Endothelial cell of umbilical vein (primary cell): Measurements from ENCODE around the gene GNB5. TPM values are rescaled to one million over a fixed set of nuclear protein-coding genes. Genes with fewer than 3 reads are reported as not detected.

Experiments used
- BruUV-seq: library from RNA; stranded (reverse); fragments of 400-500 nt; replicated peaks from 2 replicates; lab custom pipeline; 2021; lab: Mats Ljungman, UMichigan
- CTCF ChIA-PET: fragments of 300-600, 350-600 bp; sonication (Branson Sonifier 250); formaldehyde crosslinking; loops from one replicate; lab custom pipeline; 2021; ENCODE audit warnings: antibody characterized with exemption, inconsistent platforms; lab: Charles Lee
- POLR2A ChIA-PET: fragments of 300-600, 350-600 bp; sonication (Branson Sonifier 250); formaldehyde crosslinking; loops from one replicate; lab custom pipeline; 2021; ENCODE audit warnings: antibody characterized with exemption, inconsistent platforms; lab: Charles Lee
- DNase-seq: peaks from one replicate; pipeline ENCODE4 v3.0.0-alpha.2; 2011; ENCODE audit warnings: low read depth, low spot score
- FAIRE-seq: peaks from 2 replicates; lab custom pipeline; 2011; peaks lifted over from hg19 to GRCh38; lab: Jason Lieb, UNC
- H2AFZ ChIP-seq: 2 replicates; pipeline ENCODE4 v1.6.0; 2012; ENCODE audit warnings: low read depth, low read length, control low read depth, inconsistent platforms
- H3K27ac ChIP-seq: 2 replicates; pipeline ENCODE4 v1.5.1; 2011; ENCODE audit warnings: low read depth, mild to moderate bottlenecking, control low read depth, low read length, moderate library complexity; ENCODE audit not compliant: insufficient read depth
- H3K27me3 ChIP-seq, 2 experiments: 2 replicates each; pipeline versions ENCODE4 v1.6.0 to v1.6.1; 2011; ENCODE audit warnings: low read length in 2 of 2, mixed read lengths in 1 of 2; ENCODE audit not compliant: control insufficient read depth in 2 of 2, insufficient read depth in 2 of 2
- H3K36me3 ChIP-seq, 2 experiments: 2 replicates in 1 of 2; 3 replicates in 1 of 2; pipeline ENCODE4 v1.5.1; 2011; ENCODE audit warnings: low read length in 2 of 2, mild to moderate bottlenecking in 1 of 2, moderate library complexity in 1 of 2; ENCODE audit not compliant: control insufficient read depth in 2 of 2, insufficient read depth in 2 of 2; ENCODE audit errors: extremely low read depth in 1 of 2
- H3K4me1 ChIP-seq: 3 replicates; pipeline ENCODE4 v1.5.1; 2011; ENCODE audit warnings: mild to moderate bottlenecking, low read length; ENCODE audit not compliant: control insufficient read depth, insufficient read depth; ENCODE audit errors: extremely low read depth
- H3K4me2 ChIP-seq: 2 replicates; pipeline ENCODE4 v1.6.1; 2011; ENCODE audit warnings: low read length, control low read depth, mixed read lengths; ENCODE audit not compliant: insufficient read depth
- H3K4me3 ChIP-seq, 3 experiments: fragments of 200-600 bp in 1 of 3; sonication (generic), shearing (Covaris generic) in 1 of 3; replicated peaks in 1 of 3; 2 replicates each; pipeline ENCODE4 v1.5.1; 2011 to 2016; ENCODE audit warnings: control low read depth in 3 of 3, low read length in 3 of 3, mild to moderate bottlenecking in 2 of 3, inconsistent platforms in 1 of 3, low read depth in 1 of 3, moderate library complexity in 1 of 3; ENCODE audit not compliant: insufficient read depth in 1 of 3
- H3K79me2 ChIP-seq: 2 replicates; pipeline ENCODE4 v1.6.0; 2012; ENCODE audit warnings: low read length, inconsistent platforms; ENCODE audit not compliant: control insufficient read depth, insufficient read depth
- H3K9ac ChIP-seq: replicated peaks from 2 replicates; pipeline ENCODE3; 2011; ENCODE audit warnings: low read length, control low read depth; ENCODE audit not compliant: insufficient read depth; ENCODE audit errors: extremely low read depth
- H3K9me1 ChIP-seq: replicated peaks from 3 replicates; pipeline ENCODE4 v1.6.0; 2011; ENCODE audit warnings: mild to moderate bottlenecking, low read length; ENCODE audit not compliant: control insufficient read depth, insufficient read depth; ENCODE audit errors: extremely low read depth
- H3K9me3 ChIP-seq: replicated peaks from 2 replicates; pipeline ENCODE4 v1.5.1; 2012; ENCODE audit warnings: low read length, inconsistent platforms; ENCODE audit not compliant: control insufficient read depth, insufficient read depth
- H4K20me1 ChIP-seq: replicated peaks from 2 replicates; pipeline ENCODE3; 2011; ENCODE audit warnings: mild to moderate bottlenecking, low read length; ENCODE audit not compliant: control insufficient read depth, insufficient read depth; ENCODE audit errors: extremely low read depth
- EZH2 ChIP-seq: IDR thresholded peaks from 2 replicates; pipeline ENCODE4 v1.6.1; 2012; ENCODE audit warnings: borderline replicate concordance, low read depth, mild to moderate bottlenecking, moderate library complexity, low read length, inconsistent platforms; ENCODE audit not compliant: severe bottlenecking
- FOS ChIP-seq: IDR thresholded peaks from 2 replicates; pipeline ENCODE4 v1.6.1; 2011; ENCODE audit warnings: mild to moderate bottlenecking, low read length, moderate library complexity, borderline replicate concordance; ENCODE audit not compliant: insufficient read depth
- GATA2 ChIP-seq: IDR thresholded peaks from 2 replicates; pipeline ENCODE4 v1.7.0; 2011; ENCODE audit warnings: low read depth, mild to moderate bottlenecking, moderate library complexity, mixed read lengths, low read length; ENCODE audit not compliant: insufficient read length, insufficient read depth
- JUN ChIP-seq: IDR thresholded peaks from 2 replicates; pipeline ENCODE4 v1.6.1; 2011; ENCODE audit warnings: borderline replicate concordance, low read depth; ENCODE audit not compliant: insufficient read length, insufficient read depth
- MYC ChIP-seq: IDR thresholded peaks from one replicate; pipeline ENCODE4 v1.6.1; 2011; ENCODE audit warnings: mild to moderate bottlenecking, low read depth, low read length
- POLR2A ChIP-seq: IDR thresholded peaks from 2 replicates; pipeline ENCODE4 v1.6.1; 2012; ENCODE audit warnings: low read depth, mild to moderate bottlenecking, control low read depth, low read length
- POLR2AphosphoS5 ChIP-seq: IDR thresholded peaks from 2 replicates; pipeline ENCODE4 v1.6.1; 2012; ENCODE audit warnings: low read depth, mild to moderate bottlenecking, control low read depth, low read length, moderate library complexity; ENCODE audit not compliant: insufficient read depth
- dilution Hi-C: fragments of 300-500 bp; cut with MboI; formaldehyde crosslinking; loops from one replicate; pipeline ENCODE4 v1.15.0; 2019; ENCODE audit warnings: low sequenced_read_pairs; ENCODE audit not compliant: extremely low pct_ligation_motif_present
- intact Hi-C: fragments of 100-400 bp; cut with micrococcal nuclease; formaldehyde crosslinking; loops from one replicate; pipeline ENCODE4 v1.10.0; 2022
- polyA plus RNA-seq, 4 experiments: library from polyadenylated mRNA; depleted of rRNA in 3 of 4; stranded (reverse) in 3 of 4; unstranded in 1 of 4; fragments of >200 nt; gene quantifications; 2 replicates each; pipeline versions ENCODE4 v1.2.1 to v1.2.3, GENCODE V29; 2011 to 2012; ENCODE audit warnings: missing spikeins in 1 of 4
- total RNA-seq: library from RNA; stranded (reverse); gene quantifications from 2 replicates; pipeline ENCODE4 v1.2.3, GENCODE V29; 2021
- TF ChIP-seq, protein P1 (sequence below): IDR thresholded peaks from 2 replicates; pipeline ENCODE4 v1.6.1; 2011; ENCODE audit not compliant: insufficient read depth, insufficient read length
- TF ChIP-seq, protein P2 (sequence below), 2 donors: IDR thresholded peaks; 1 replicate in 1 of 2; 2 replicates in 1 of 2; pipeline ENCODE4 v1.5.1; 2011; ENCODE audit warnings: low read length in 2 of 2, mild to moderate bottlenecking in 2 of 2, moderate library complexity in 2 of 2, control low read depth in 1 of 2, inconsistent platforms in 1 of 2, low read depth in 1 of 2; ENCODE audit not compliant: insufficient read depth in 1 of 2; ENCODE audit errors: extremely low read depth in 1 of 2

GNB5 gene
- total and polyA plus RNA-seq, 2 donors (not counting 3 experiments of a cell fraction or from before 2014, with no cell fraction given) = 15.6 to 16.8 TPM

DNA sequence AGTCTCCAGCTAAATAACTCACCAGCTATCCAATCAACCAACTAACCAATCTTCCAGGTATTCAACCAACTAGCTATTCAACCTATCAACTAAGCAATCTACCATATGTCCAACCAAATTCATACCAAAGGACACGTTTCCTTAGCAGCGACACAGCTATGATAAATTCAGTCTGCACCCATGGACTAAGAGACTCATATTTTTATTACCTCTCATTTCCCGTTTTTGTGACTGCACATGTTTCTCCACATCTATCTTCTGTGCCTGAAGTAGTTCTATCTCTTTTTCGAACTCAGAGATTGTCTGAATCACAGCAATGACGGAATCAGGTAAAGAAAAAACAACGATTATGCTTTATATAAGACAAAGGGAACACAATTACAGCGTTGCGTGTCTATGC is 34.0 kb upstream of the GNB5 start:
- H3K27me3 ChIP-seq = no peaks in the 10 kb centered on the region
- CTCF ChIA-PET = interaction anchor here (0.7 to 3.7 kb wide), 8 partner anchors 8 to 62 kb away, joined by 3 to 93 read pairs (median 4); partner anchors contain the start of gene GNB5
- H3K4me2 ChIP-seq = no peak overlapping the region
- no peak overlapping the region for H3K27ac ChIP-seq
- no peaks in the 10 kb centered on the region for H4K20me1 ChIP-seq
- no peaks in the 10 kb centered on the region for H3K4me1 ChIP-seq
- intact Hi-C loops (loop anchor here (5.0 to 10.0 kb wide), 2 partner anchors 320 to 443 kb away; no protein-coding TSS in a partner anchor), dilution Hi-C loops (no loop called here)
- no peaks in the 10 kb centered on the region for H3K9me1 ChIP-seq
- H3K9ac ChIP-seq = no peak overlapping the region
- peaks cover 0 to 4% of the 10 kb centered on the region in 2 experiments for H3K36me3 ChIP-seq
- BruUV-seq = no TSS peak
- H3K79me2 ChIP-seq = no peaks in the 10 kb centered on the region
- no peak overlapping the region for H2AFZ ChIP-seq
- H3K9me3 ChIP-seq = no peaks in the 10 kb centered on the region
- POLR2A ChIA-PET = no interaction called here
- no peak for DNase-seq
- no peak for FAIRE-seq
- no peak for TF ChIP-seq EZH2
- no peak for TF ChIP-seq FOS
- no peak for TF ChIP-seq JUN
- no peak for TF ChIP-seq POLR2AphosphoS5
- TF ChIP-seq POLR2A = no peak
- TF ChIP-seq MYC = no peak
- TF ChIP-seq, protein P1, sequence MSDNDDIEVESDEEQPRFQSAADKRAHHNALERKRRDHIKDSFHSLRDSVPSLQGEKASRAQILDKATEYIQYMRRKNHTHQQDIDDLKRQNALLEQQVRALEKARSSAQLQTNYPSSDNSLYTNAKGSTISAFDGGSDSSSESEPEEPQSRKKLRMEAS = no peak
- TF ChIP-seq GATA2 = no peak
- TF ChIP-seq, protein P2, sequence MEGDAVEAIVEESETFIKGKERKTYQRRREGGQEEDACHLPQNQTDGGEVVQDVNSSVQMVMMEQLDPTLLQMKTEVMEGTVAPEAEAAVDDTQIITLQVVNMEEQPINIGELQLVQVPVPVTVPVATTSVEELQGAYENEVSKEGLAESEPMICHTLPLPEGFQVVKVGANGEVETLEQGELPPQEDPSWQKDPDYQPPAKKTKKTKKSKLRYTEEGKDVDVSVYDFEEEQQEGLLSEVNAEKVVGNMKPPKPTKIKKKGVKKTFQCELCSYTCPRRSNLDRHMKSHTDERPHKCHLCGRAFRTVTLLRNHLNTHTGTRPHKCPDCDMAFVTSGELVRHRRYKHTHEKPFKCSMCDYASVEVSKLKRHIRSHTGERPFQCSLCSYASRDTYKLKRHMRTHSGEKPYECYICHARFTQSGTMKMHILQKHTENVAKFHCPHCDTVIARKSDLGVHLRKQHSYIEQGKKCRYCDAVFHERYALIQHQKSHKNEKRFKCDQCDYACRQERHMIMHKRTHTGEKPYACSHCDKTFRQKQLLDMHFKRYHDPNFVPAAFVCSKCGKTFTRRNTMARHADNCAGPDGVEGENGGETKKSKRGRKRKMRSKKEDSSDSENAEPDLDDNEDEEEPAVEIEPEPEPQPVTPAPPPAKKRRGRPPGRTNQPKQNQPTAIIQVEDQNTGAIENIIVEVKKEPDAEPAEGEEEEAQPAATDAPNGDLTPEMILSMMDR (IDR thresholded peaks at IDR 0.05; ENCODE audit: extremely low read depth in 1 of 2, insufficient read depth in 1 of 2, low read depth in 1 of 2, low read length in 2 of 2) = no peak
- H3K4me3 ChIP-seq = no peak overlapping the region
